B cell (primary cell): ENCODE results near the gene ERC1. TPM values are rescaled to one million over a fixed set of nuclear protein-coding genes. Genes with fewer than 3 reads are reported as not detected.

ENCODE experiments used
- ATAC-seq: fragments of 200-7000 bp; cut with Tn5 transposase; one replicate; pipeline ENCODE4 v1.10.0; 2021; ENCODE audit warnings: low read depth, mild to moderate bottlenecking, moderate number of reproducible peaks, moderate library complexity
- CTCF ChIA-PET: fragments of 350-600 bp; sonication (Branson Sonifier 250); formaldehyde crosslinking; loops from one replicate; lab custom pipeline; 2021; ENCODE audit warnings: antibody characterized with exemption, inconsistent platforms; lab: Charles Lee
- POLR2A ChIA-PET: fragments of 350-600 bp; sonication (Branson Sonifier 250); formaldehyde crosslinking; loops from one replicate; lab custom pipeline; 2021; ENCODE audit warnings: antibody characterized with exemption; lab: Charles Lee
- DNase-seq: peaks from one replicate; pipeline ENCODE4 v3.0.0; 2013
- H2AFZ ChIP-seq: 2 replicates; pipeline ENCODE4 v1.6.1; 2012; ENCODE audit warnings: mild to moderate bottlenecking, low read depth, low read length; ENCODE audit not compliant: insufficient read depth, poor library complexity, severe bottlenecking
- H3K27ac ChIP-seq, 2 donors: 1 replicate in 1 of 2; 2 replicates in 1 of 2; pipeline ENCODE4 v1.5.1; 2012 to 2013; ENCODE audit warnings: low read length in 2 of 2, mild to moderate bottlenecking in 2 of 2, moderate library complexity in 1 of 2
- H3K27me3 ChIP-seq, 4 experiments: fragments of 200-600 bp in 1 of 4; sonication (generic) in 1 of 4; replicated peaks in 1 of 4; 1 replicate in 2 of 4; 2 replicates in 2 of 4; pipeline versions ENCODE4 v1.6.1 to v1.7.0; 2013 to 2016; ENCODE audit warnings: low read length in 3 of 4, mild to moderate bottlenecking in 2 of 4, mixed read lengths in 1 of 4, moderate library complexity in 1 of 4; ENCODE audit not compliant: insufficient read depth in 4 of 4, control insufficient read depth in 3 of 4; ENCODE audit errors: control extremely low read depth in 1 of 4
- H3K36me3 ChIP-seq, 2 experiments: replicated peaks in 1 of 2; 1 replicate in 1 of 2; 2 replicates in 1 of 2; pipeline versions ENCODE4 v1.6.1 to v1.7.1; 2013; ENCODE audit warnings: low read length in 1 of 2; ENCODE audit not compliant: insufficient read depth in 2 of 2, control insufficient read depth in 1 of 2; ENCODE audit errors: control extremely low read depth in 1 of 2, extremely low read depth in 1 of 2
- H3K4me1 ChIP-seq, 2 donors: fragments of 200-600 bp in 1 of 2; sonication (generic) in 1 of 2; 1 replicate in 1 of 2; 2 replicates in 1 of 2; pipeline versions ENCODE4 v1.5.1 to v1.6.1; 2013 to 2017; ENCODE audit warnings: low read length in 2 of 2; ENCODE audit not compliant: control insufficient read depth in 2 of 2, insufficient read depth in 2 of 2
- H3K4me2 ChIP-seq: replicated peaks from 2 replicates; pipeline ENCODE3; 2012; ENCODE audit warnings: mild to moderate bottlenecking, low read depth, low read length; ENCODE audit not compliant: poor library complexity, severe bottlenecking
- H3K4me3 ChIP-seq, 5 experiments: fragments of 200-600 bp in 1 of 5; sonication (generic) in 1 of 5; 1 replicate in 3 of 5; 2 replicates in 2 of 5; pipeline versions ENCODE4 v1.5.1 to v1.7.0; 2011 to 2016; ENCODE audit warnings: low read length in 4 of 5, mild to moderate bottlenecking in 4 of 5, low read depth in 2 of 5, control low read depth in 1 of 5, moderate library complexity in 1 of 5; ENCODE audit not compliant: insufficient read depth in 1 of 5; ENCODE audit errors: control extremely low read depth in 1 of 5, extremely low read depth in 1 of 5
- H3K79me2 ChIP-seq: fragments of 200-600 bp; sonication (generic); one replicate; pipeline ENCODE4 v1.6.0; 2016; ENCODE audit warnings: low read length; ENCODE audit not compliant: control insufficient read depth, insufficient read depth
- H3K9ac ChIP-seq: fragments of 200-600 bp; sonication (generic); 2 replicates; pipeline ENCODE4 v1.6.1; 2017; ENCODE audit warnings: mild to moderate bottlenecking, low read length, moderate library complexity
- H3K9me3 ChIP-seq, 3 donors: one replicate each; pipeline versions ENCODE4 v1.6.1 to v1.7.1; 2013; ENCODE audit warnings: low read length in 2 of 3; ENCODE audit not compliant: control insufficient read depth in 2 of 3, insufficient read depth in 1 of 3; ENCODE audit errors: control extremely low read depth in 1 of 3
- H4K20me1 ChIP-seq: 2 replicates; pipeline ENCODE4 v1.6.0; 2012; ENCODE audit warnings: mild to moderate bottlenecking, low read length; ENCODE audit not compliant: insufficient read depth, control insufficient read depth, poor library complexity, severe bottlenecking
- H3K27ac Mint-ChIP-seq: one replicate; pipeline ENCODE4 v1.8.0; 2021; ENCODE audit warnings: mixed read lengths
- H3K27me3 Mint-ChIP-seq: one replicate; pipeline ENCODE4 v1.8.0; 2021; ENCODE audit warnings: mixed read lengths
- H3K4me1 Mint-ChIP-seq: one replicate; pipeline ENCODE4 v1.8.0; 2021; ENCODE audit warnings: mixed read lengths
- H3K4me3 Mint-ChIP-seq: one replicate; pipeline ENCODE4 v1.8.0; 2021; ENCODE audit warnings: mixed read lengths
- H3K9me3 Mint-ChIP-seq: one replicate; pipeline ENCODE4 v1.8.0; 2022; ENCODE audit warnings: mixed read lengths; ENCODE audit not compliant: insufficient read depth
- EZH2 ChIP-seq: IDR thresholded peaks from 2 replicates; pipeline ENCODE4 v1.6.1; 2012; ENCODE audit warnings: borderline replicate concordance, low read depth, mild to moderate bottlenecking, moderate library complexity, low read length; ENCODE audit not compliant: insufficient read depth, poor library complexity, severe bottlenecking
- WGBS: methylation state at CpG from one replicate; pipeline ENCODE4 v1.1.5; 2013; ENCODE audit warnings: missing lambda C conversion rate; ENCODE audit not compliant: insufficient coverage; 5-methylcytosine and 5-hydroxymethylcytosine counted together
- intact Hi-C: fragments of 100-400 bp; cut with micrococcal nuclease; formaldehyde crosslinking; loops from one replicate; pipeline ENCODE4 v1.10.0; 2022
- polyA plus RNA-seq: library from polyadenylated mRNA; depleted of rRNA; stranded (reverse); fragments of >200 nt; gene quantifications from 2 replicates; pipeline ENCODE4 v1.2.3, GENCODE V29; 2012
- total RNA-seq, 2 donors: library from RNA; stranded (reverse); fragments of 120-200 nt in 1 of 2; gene quantifications; 1 replicate in 1 of 2; 2 replicates in 1 of 2; pipeline versions ENCODE4 v1.2.3 to v1.2.4, GENCODE V29; 2013 to 2022
- TF ChIP-seq, protein P1 (sequence below): fragments of 200-600 bp; IDR thresholded peaks from one replicate; pipeline ENCODE4 v1.8.0; 2022; ENCODE audit warnings: antibody characterized with exemption, mild to moderate bottlenecking

The ERC1 gene
- total and polyA plus RNA-seq, 2 donors (not counting 1 experiment from before 2014, with no cell fraction given), result 4.0 to 77.6 TPM

DNA sequence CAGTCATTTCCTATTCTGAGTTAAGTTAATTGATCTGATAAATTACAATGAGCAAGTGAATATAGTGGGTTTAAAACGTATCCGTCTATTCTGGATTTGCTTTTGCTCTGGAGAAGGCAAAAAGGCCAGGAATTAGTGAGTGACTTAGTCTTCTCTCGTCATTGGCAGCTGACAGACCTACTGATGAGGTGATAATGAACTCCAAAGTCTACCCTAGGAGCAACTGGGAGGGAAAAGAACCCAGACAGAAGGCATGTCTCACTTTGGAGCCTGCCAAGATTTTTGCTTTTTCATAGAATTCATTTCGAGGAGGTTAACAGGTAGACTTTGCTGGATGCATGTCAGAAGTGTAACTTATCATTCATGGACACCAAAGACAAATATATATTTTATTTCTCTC lies 333.1 kb downstream of the ERC1 start:
- TF ChIP-seq EZH2, result no peak
- TF ChIP-seq, protein P1, sequence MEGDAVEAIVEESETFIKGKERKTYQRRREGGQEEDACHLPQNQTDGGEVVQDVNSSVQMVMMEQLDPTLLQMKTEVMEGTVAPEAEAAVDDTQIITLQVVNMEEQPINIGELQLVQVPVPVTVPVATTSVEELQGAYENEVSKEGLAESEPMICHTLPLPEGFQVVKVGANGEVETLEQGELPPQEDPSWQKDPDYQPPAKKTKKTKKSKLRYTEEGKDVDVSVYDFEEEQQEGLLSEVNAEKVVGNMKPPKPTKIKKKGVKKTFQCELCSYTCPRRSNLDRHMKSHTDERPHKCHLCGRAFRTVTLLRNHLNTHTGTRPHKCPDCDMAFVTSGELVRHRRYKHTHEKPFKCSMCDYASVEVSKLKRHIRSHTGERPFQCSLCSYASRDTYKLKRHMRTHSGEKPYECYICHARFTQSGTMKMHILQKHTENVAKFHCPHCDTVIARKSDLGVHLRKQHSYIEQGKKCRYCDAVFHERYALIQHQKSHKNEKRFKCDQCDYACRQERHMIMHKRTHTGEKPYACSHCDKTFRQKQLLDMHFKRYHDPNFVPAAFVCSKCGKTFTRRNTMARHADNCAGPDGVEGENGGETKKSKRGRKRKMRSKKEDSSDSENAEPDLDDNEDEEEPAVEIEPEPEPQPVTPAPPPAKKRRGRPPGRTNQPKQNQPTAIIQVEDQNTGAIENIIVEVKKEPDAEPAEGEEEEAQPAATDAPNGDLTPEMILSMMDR, result no peak
- ChIA-PET POLR2A (no interaction called here), CTCF (no interaction called here)
- H2AFZ ChIP-seq, result no peak overlapping the region
- H3K4me1 ChIP-seq, result no peaks in the 10 kb centered on the region
- intact Hi-C loops, result no loop called here
- Mint-ChIP-seq H3K9me3 (no peaks in the 10 kb centered on the region), H3K4me3 (no peak overlapping the region), H3K27me3 (no peaks in the 10 kb centered on the region), H3K27ac (no peak overlapping the region), H3K4me1 (peaks cover 1% of the 10 kb centered on the region)
- no peak overlapping the region for H3K4me3 ChIP-seq
- WGBS, result 98% methylated on average over 4 of the region's 4 CpGs
- no peaks in the 10 kb centered on the region for H3K9me3 ChIP-seq
- ATAC-seq, result no peak
- no peaks in the 10 kb centered on the region for H3K79me2 ChIP-seq
- H3K4me2 ChIP-seq, result no peak overlapping the region
- H3K9ac ChIP-seq, result no peak overlapping the region
- H3K36me3 ChIP-seq, result no peaks in the 10 kb centered on the region
- no peaks in the 10 kb centered on the region for H4K20me1 ChIP-seq
- no peaks in the 10 kb centered on the region for H3K27me3 ChIP-seq
- no peak overlapping the region for H3K27ac ChIP-seq
- DNase-seq, result no peak

DNA sequence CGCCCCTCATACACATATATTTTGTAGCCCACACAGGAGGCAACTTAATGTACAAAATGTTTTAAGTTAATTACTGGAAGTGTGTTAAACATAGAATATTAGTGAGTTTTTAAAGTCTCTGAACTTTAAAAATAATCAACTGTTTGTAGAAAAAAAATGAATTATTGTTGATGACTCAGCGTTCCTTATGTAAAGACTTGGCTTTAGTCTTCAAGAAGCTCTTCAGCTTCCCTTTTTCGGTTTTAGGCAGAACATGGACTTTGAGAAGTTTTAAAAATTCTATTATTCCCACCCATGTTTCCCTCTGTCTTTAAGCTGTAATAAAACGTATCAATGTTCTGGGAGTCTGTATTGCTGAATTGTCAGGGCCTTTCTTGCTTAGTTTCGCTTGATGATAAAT lies 333.9 kb downstream of the ERC1 start:
- 80% methylated on average over 1 of the region's 5 CpGs for WGBS
- Histone ChIP-seq H3K9ac (no peak overlapping the region), H3K4me1 (no peaks in the 10 kb centered on the region), H3K27ac (no peak overlapping the region), H3K27me3 (no peaks in the 10 kb centered on the region), H3K79me2 (no peaks in the 10 kb centered on the region), H3K36me3 (no peaks in the 10 kb centered on the region), H2AFZ (no peak overlapping the region), H3K4me3 (no peak overlapping the region), H4K20me1 (no peaks in the 10 kb centered on the region), H3K4me2 (no peak overlapping the region), H3K9me3 (no peaks in the 10 kb centered on the region)
- DNase-seq (no peak), ATAC-seq (no peak)
- POLR2A ChIA-PET, result no interaction called here
- Mint-ChIP-seq H3K4me1 (peaks cover 1% of the 10 kb centered on the region), H3K9me3 (no peaks in the 10 kb centered on the region), H3K4me3 (no peak overlapping the region), H3K27me3 (no peaks in the 10 kb centered on the region), H3K27ac (no peak overlapping the region)
- TF ChIP-seq EZH2, result no peak
- TF ChIP-seq, protein P1, result no peak
- CTCF ChIA-PET, result no interaction called here
- intact Hi-C loops, result no loop called here
